HepG2 (cell line): Measurements from ENCODE around the gene LILRB3. TPM values are rescaled to one million over a fixed set of nuclear protein-coding genes. Genes with fewer than 3 reads are reported as not detected.

Source experiments
- CBFB ChIP-seq: sonication (generic); formaldehyde crosslinking; IDR thresholded peaks from 2 replicates; pipeline ENCODE4 v1.4.0; 2020; ENCODE audit warnings: missing genetic modification reagents
- DRAP1 ChIP-seq: IDR thresholded peaks from 2 replicates; pipeline ENCODE4 v1.6.1; 2016; ENCODE audit warnings: missing genetic modification reagents, missing compliant biosample characterization
- KDM5B ChIP-seq: sonication (generic); formaldehyde crosslinking; IDR thresholded peaks from 2 replicates; pipeline ENCODE4 v1.4.0; 2020; ENCODE audit warnings: missing genetic modification reagents, mild to moderate bottlenecking, borderline replicate concordance
- MAFF ChIP-seq: IDR thresholded peaks from 2 replicates; pipeline ENCODE4 v1.6.1; 2011; ENCODE audit warnings: low read depth, low read length, improper control_type of control experiment
- NR3C1 ChIP-seq: sonication (generic); formaldehyde crosslinking; IDR thresholded peaks from 2 replicates; pipeline ENCODE4 v1.4.0; 2020; ENCODE audit warnings: missing genetic modification reagents
- PAF1 ChIP-seq: IDR thresholded peaks from 2 replicates; pipeline ENCODE4 v1.6.1; 2016; ENCODE audit warnings: missing genetic modification reagents, missing compliant biosample characterization
- PATZ1 ChIP-seq: sonication (generic); formaldehyde crosslinking; IDR thresholded peaks from 2 replicates; pipeline ENCODE4 v1.4.0; 2020; ENCODE audit warnings: missing genetic modification reagents
- REL ChIP-seq: sonication (generic); formaldehyde crosslinking; conservative IDR thresholded peaks from 2 replicates; pipeline ENCODE4 v1.8.0; 2022; ENCODE audit warnings: mild to moderate bottlenecking, missing genetic modification reagents, moderate library complexity
- RNF2 ChIP-seq: fragments of 450-650 bp; conservative IDR thresholded peaks from 2 replicates; pipeline ENCODE4 v1.6.1; 2016; ENCODE audit warnings: low read depth
- SOX5 ChIP-seq: IDR thresholded peaks from 2 replicates; pipeline ENCODE4 v1.6.1; 2016; ENCODE audit warnings: borderline replicate concordance
- ZBTB40 ChIP-seq, 2 experiments: fragments of 450-650 bp in 1 of 2; sonication (generic) in 1 of 2; formaldehyde crosslinking in 1 of 2; IDR thresholded peaks; 2 replicates each; pipeline versions ENCODE4 v1.6.1 to v1.8.0; 2016 to 2022; ENCODE audit warnings: antibody characterized with exemption in 1 of 2, mild to moderate bottlenecking in 1 of 2, missing genetic modification reagents in 1 of 2
- ZBTB46 ChIP-seq: sonication (generic); formaldehyde crosslinking; IDR thresholded peaks from 2 replicates; pipeline ENCODE4 v1.4.0; 2020; ENCODE audit warnings: mild to moderate bottlenecking, missing genetic modification reagents, borderline replicate concordance
- ZNF644 ChIP-seq: IDR thresholded peaks from 2 replicates; pipeline ENCODE4 v1.6.1; 2016; ENCODE audit warnings: low read depth
- polyA plus RNA-seq, 8 experiments: library from polyadenylated mRNA; depleted of rRNA in 3 of 8; stranded (reverse) in 7 of 8; unstranded in 1 of 8; fragments of >200 nt; fragmentation: Illumina TruSeq in 4 of 8; extraction: Trizol in 4 of 8; gene quantifications; 2 replicates each; pipeline versions ENCODE4 v1.2.1 to v1.2.3, GENCODE V29; 2011 to 2016; ENCODE audit warnings: low read depth in 4 of 8, missing spikeins in 1 of 8, mixed read lengths in 1 of 8; ENCODE audit not compliant: insufficient read depth in 1 of 8
- total RNA-seq, 5 experiments: library from RNA; depleted of rRNA; stranded (reverse); fragments of >200 nt; fragmentation: Illumina TruSeq; extraction: Trizol; gene quantifications; 2 replicates each; pipeline ENCODE4 v1.2.3, GENCODE V29; 2016; ENCODE audit warnings: low read depth in 1 of 5

Gene LILRB3
- total and polyA plus RNA-seq, 2 of the 13 experiments (the other 11 are each of a cell fraction or from before 2014, with no cell fraction given): 0.22 TPM; not detected in 1

GRCh38 chr19:54203151-54203611 is 19.6 kb downstream of the LILRB3 start (continued):
- TF ChIP-seq ZBTB40 (IDR thresholded peaks at IDR 0.05) (no peak), ZBTB40 (CRISPR knock-in tag; IDR thresholded peaks at IDR 0.05) (no peak), SOX5 (peak; percentile 29; the same call in 1 of the 2 replicates), CBFB (CRISPR knock-in tag) (no peak), NR3C1 (CRISPR knock-in tag) (no peak), PATZ1 (CRISPR knock-in tag) (0 out of 2 replicates have a peak, but pooled peaks have one; percentile 1), RNF2 (no peak), KDM5B (CRISPR knock-in tag) (no peak), PAF1 (no peak), MAFF (no peak), ZBTB46 (no peak), DRAP1 (CRISPR knock-in tag) (0 out of 2 replicates have a peak, but pooled peaks have one; percentile 30), REL (CRISPR knock-in tag) (no peak), ZNF644 (CRISPR knock-in tag) (no peak)
